ENCODE results near the gene IQCF6. TPM values are rescaled to one million over a fixed set of nuclear protein-coding genes. Genes with fewer than 3 reads are reported as not detected.

Gene IQCF6
- polyA plus RNA-seq, 1 donor (not counting 4 experiments of a cell fraction or from before 2014, with no cell fraction given): not detected

DNA sequence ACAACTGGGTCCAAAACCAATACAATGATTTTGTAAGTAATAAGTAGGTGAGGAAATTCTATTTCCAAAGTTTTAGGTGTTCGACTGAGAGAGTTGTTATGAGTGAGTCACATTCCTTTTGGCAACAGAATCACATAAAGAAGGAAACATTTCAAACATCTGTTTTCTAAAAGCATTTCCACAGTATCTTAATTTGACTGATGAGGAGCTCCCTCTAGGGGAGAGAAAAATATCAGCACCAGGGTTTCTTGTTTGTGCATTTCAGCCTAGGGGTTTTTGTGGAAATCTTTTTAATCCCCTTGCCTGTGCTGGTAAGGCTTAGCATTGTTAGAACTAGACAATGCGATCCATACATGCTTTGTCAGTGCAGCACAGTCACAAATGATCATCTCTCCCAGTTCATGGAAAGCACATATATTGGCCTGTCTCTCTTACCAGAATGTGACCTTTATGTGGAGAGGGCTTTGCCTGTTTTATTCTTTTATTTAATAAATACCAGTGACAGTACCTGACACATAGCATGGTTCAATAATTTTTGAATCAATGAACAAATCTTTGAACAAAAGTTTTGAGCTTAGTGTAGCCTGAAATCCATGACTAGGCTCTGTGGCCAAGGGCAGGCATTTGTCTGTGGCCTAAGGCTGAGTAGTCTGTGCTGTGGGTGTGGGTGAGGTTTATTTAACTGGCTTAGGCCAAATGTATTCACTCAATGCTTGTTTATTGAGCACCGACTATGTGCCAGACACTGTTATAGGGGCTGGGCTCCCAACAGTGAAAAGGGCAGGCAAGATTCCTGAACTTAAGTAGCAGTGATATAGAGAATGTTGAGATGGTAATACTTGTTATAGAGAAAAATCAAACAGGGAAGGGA is 21.1 kb upstream of the IQCF6 start:
- no peaks in the 10 kb centered on the region for H3K9me1 ChIP-seq (ENCODE audit: control insufficient read depth, extremely low read depth, insufficient read depth, low read length)
- no peaks in the 10 kb centered on the region for H3K27me3 ChIP-seq (ENCODE audit: control insufficient read depth, extremely low read depth, insufficient read depth, low read length)
- no peaks in the 10 kb centered on the region for H3K9me3 ChIP-seq (ENCODE audit: control insufficient read depth, low read depth, low read length)
- dilution Hi-C loops (cut with MboI; ENCODE audit: extremely low pct_ligation_motif_present, low sequenced_read_pairs): loop anchor here (5.0 kb wide), 1 partner anchor 68 kb away; no protein-coding TSS in a partner anchor
- no peak overlapping the region for H3K9ac ChIP-seq (ENCODE audit: control insufficient read depth, extremely low read depth, insufficient read depth, low read length)
- H3K27ac ChIP-seq (ENCODE audit: control insufficient read depth, insufficient read depth, low read length): no peak overlapping the region
- no peak overlapping the region for H3K4me3 ChIP-seq (ENCODE audit: control insufficient read depth in 2 of 3, extremely low read depth in 1 of 3, insufficient read depth in 2 of 3, low read depth in 1 of 3, low read length in 3 of 3)
- no peak for TF ChIP-seq EZH2 (IDR thresholded peaks at IDR 0.05; ENCODE audit: low read length)
- TF ChIP-seq, protein P1, sequence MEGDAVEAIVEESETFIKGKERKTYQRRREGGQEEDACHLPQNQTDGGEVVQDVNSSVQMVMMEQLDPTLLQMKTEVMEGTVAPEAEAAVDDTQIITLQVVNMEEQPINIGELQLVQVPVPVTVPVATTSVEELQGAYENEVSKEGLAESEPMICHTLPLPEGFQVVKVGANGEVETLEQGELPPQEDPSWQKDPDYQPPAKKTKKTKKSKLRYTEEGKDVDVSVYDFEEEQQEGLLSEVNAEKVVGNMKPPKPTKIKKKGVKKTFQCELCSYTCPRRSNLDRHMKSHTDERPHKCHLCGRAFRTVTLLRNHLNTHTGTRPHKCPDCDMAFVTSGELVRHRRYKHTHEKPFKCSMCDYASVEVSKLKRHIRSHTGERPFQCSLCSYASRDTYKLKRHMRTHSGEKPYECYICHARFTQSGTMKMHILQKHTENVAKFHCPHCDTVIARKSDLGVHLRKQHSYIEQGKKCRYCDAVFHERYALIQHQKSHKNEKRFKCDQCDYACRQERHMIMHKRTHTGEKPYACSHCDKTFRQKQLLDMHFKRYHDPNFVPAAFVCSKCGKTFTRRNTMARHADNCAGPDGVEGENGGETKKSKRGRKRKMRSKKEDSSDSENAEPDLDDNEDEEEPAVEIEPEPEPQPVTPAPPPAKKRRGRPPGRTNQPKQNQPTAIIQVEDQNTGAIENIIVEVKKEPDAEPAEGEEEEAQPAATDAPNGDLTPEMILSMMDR (optimal IDR thresholded peaks at IDR 0.05 in 1 of 3, IDR thresholded peaks at IDR 0.05 in 1 of 3, conservative IDR thresholded peaks at IDR 0.05 in 1 of 3; ENCODE audit: extremely low read depth in 1 of 3, insufficient read depth in 2 of 3, low read length in 3 of 3): peak in 2 of 3 experiments; percentile 62 to 72
- no peaks in the 10 kb centered on the region for H3K79me2 ChIP-seq (ENCODE audit: control insufficient read depth, insufficient read depth, low read length)
- FAIRE-seq (no peak), DNase-seq (ENCODE audit: low read depth, low spot score) (peak; percentile 38)
- no peaks in the 10 kb centered on the region for H3K36me3 ChIP-seq (ENCODE audit: control insufficient read depth in 2 of 2, extremely low read depth in 1 of 2, insufficient read depth in 2 of 2, low read length in 2 of 2)
- peaks cover 19% of the 10 kb centered on the region for H3K4me1 ChIP-seq (ENCODE audit: control insufficient read depth, extremely low read depth, insufficient read depth, low read length)
- H2AFZ ChIP-seq (ENCODE audit: control insufficient read depth, low read length): no peak overlapping the region
- peak overlapping the region; percentile 12 for H3K4me2 ChIP-seq (ENCODE audit: control insufficient read depth, extremely low read depth, insufficient read depth, low read depth, low read length)
- no peaks in the 10 kb centered on the region for H4K20me1 ChIP-seq (ENCODE audit: control insufficient read depth, extremely low read depth, insufficient read depth, low read length)

DNA sequence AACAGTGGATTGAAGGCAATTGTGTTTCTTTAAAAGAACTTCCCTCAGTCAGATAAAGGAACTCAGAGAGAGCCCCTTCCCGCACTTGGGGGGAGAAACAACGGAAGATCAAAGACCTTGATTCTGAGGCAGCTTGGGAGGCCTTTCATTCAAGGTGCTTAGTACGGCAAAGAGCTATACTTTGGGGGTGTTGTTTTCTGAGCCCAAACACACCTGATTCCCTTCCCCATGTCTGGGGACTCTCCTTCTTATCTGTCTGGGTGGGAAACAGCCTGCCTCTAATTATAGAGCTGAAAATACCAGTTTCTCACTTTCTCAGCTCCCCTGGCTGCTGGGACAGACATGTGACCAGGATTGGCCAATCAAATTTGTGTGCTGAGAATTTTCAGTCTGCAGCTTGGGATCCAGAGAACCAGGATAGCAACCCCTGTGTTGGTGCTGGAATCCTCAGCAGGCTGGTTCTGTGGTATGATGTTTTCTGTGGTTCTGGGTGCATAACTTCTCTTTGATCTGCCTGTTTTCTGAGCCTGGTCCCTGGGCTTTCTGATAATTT is 19.4 kb upstream of the IQCF6 start:
- Histone ChIP-seq H3K9ac (ENCODE audit: control insufficient read depth, extremely low read depth, insufficient read depth, low read length) (no peak overlapping the region), H3K9me1 (ENCODE audit: control insufficient read depth, extremely low read depth, insufficient read depth, low read length) (no peaks in the 10 kb centered on the region), H3K79me2 (ENCODE audit: control insufficient read depth, insufficient read depth, low read length) (no peaks in the 10 kb centered on the region), H3K27ac (ENCODE audit: control insufficient read depth, insufficient read depth, low read length) (no peak overlapping the region), H3K4me2 (ENCODE audit: control insufficient read depth, extremely low read depth, insufficient read depth, low read depth, low read length) (no peak overlapping the region), H3K4me1 (ENCODE audit: control insufficient read depth, extremely low read depth, insufficient read depth, low read length) (peaks cover 19% of the 10 kb centered on the region), H3K36me3 (ENCODE audit: control insufficient read depth in 2 of 2, extremely low read depth in 1 of 2, insufficient read depth in 2 of 2, low read length in 2 of 2) (no peaks in the 10 kb centered on the region), H2AFZ (ENCODE audit: control insufficient read depth, low read length) (no peak overlapping the region), H3K27me3 (ENCODE audit: control insufficient read depth, extremely low read depth, insufficient read depth, low read length) (no peaks in the 10 kb centered on the region), H3K4me3 (ENCODE audit: control insufficient read depth in 2 of 3, extremely low read depth in 1 of 3, insufficient read depth in 2 of 3, low read depth in 1 of 3, low read length in 3 of 3) (no peak overlapping the region), H4K20me1 (ENCODE audit: control insufficient read depth, extremely low read depth, insufficient read depth, low read length) (no peaks in the 10 kb centered on the region), H3K9me3 (ENCODE audit: control insufficient read depth, low read depth, low read length) (no peaks in the 10 kb centered on the region)
- DNase-seq (ENCODE audit: low read depth, low spot score) (no peak), FAIRE-seq (no peak)
- dilution Hi-C loops (cut with MboI; ENCODE audit: extremely low pct_ligation_motif_present, low sequenced_read_pairs): loop anchor here (5.0 kb wide), 1 partner anchor 66 kb away; no protein-coding TSS in a partner anchor
- TF ChIP-seq, protein P1 (optimal IDR thresholded peaks at IDR 0.05 in 1 of 3, IDR thresholded peaks at IDR 0.05 in 1 of 3, conservative IDR thresholded peaks at IDR 0.05 in 1 of 3; ENCODE audit: extremely low read depth in 1 of 3, insufficient read depth in 2 of 3, low read length in 3 of 3): no peak
- no peak for TF ChIP-seq EZH2 (IDR thresholded peaks at IDR 0.05; ENCODE audit: low read length)

All from keratinocyte (primary cell).